Measurements from ENCODE around the gene PLD5. TPM values are rescaled to one million over a fixed set of nuclear protein-coding genes. Genes with fewer than 3 reads are reported as not detected.

The PLD5 gene
- 6.6 TPM for total RNA-seq

DNA sequence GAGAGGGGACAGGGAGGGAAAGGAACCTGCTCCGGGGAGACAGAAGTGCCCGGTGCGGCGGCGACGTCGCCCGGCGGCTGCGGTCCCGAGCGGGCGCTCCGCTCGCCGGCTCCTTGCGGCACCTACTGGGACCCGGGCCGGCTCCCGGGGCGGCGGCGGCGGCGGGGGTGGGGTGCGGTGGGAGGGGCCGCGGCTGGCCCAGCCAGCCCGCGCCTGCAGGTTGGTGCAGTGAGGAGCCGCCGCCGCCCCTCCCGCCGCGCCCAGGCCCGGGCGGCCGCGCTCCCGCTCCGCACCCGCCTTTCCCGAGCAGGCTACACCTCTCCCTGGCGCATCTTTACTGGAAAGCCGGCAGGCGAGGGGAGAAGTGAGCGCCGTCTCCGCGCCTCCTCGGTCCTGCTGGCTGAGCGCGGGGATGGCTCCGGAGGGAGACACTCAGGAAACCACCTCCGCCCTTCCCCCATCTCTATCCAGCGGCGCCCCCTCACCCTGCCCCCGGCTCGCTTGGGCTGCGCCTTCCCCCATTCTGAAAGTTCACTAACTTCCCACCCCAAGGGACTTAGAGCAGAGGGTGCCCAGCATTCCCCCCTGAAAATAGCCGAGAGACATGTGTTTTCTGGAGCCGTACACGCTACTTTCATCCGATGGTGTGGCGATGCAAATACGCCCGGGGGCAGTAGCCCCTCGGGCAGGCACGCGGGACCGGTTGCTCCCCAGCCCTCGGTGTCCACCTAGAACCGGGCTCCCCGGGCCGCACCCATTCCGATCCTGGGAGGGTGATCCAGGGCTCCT, at the start of gene PLD5:
PLD5 (minus strand) TSS at position 127 of the 789 bp plus-strand sequence.
- H3K4me3 ChIP-seq, result peak within 1 kb of the TSS; percentile 56 to 84
- peak in 1 of 2 donors; percentile 69 for DNase-seq (ENCODE audit: low spot score in 2 of 2)
- no peaks in the 10 kb centered on the region for H3K27me3 ChIP-seq
- TF ChIP-seq, protein P1, sequence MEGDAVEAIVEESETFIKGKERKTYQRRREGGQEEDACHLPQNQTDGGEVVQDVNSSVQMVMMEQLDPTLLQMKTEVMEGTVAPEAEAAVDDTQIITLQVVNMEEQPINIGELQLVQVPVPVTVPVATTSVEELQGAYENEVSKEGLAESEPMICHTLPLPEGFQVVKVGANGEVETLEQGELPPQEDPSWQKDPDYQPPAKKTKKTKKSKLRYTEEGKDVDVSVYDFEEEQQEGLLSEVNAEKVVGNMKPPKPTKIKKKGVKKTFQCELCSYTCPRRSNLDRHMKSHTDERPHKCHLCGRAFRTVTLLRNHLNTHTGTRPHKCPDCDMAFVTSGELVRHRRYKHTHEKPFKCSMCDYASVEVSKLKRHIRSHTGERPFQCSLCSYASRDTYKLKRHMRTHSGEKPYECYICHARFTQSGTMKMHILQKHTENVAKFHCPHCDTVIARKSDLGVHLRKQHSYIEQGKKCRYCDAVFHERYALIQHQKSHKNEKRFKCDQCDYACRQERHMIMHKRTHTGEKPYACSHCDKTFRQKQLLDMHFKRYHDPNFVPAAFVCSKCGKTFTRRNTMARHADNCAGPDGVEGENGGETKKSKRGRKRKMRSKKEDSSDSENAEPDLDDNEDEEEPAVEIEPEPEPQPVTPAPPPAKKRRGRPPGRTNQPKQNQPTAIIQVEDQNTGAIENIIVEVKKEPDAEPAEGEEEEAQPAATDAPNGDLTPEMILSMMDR (IDR thresholded peaks at IDR 0.05), result no peak
- intact Hi-C loops (cut with DNase I), result loop anchor here (2.0 kb wide), 2 partner anchors 28 to 58 kb away; no protein-coding TSS in a partner anchor
- H3K9me3 ChIP-seq, result no peaks in the 10 kb centered on the region
- peak within 1 kb of the TSS; percentile 55 to 62 for H3K27ac ChIP-seq
- no peaks in the 10 kb centered on the region for H3K36me3 ChIP-seq
- peaks cover 0 to 3% of the 10 kb centered on the region in 2 donors for H3K4me1 ChIP-seq

DNA sequence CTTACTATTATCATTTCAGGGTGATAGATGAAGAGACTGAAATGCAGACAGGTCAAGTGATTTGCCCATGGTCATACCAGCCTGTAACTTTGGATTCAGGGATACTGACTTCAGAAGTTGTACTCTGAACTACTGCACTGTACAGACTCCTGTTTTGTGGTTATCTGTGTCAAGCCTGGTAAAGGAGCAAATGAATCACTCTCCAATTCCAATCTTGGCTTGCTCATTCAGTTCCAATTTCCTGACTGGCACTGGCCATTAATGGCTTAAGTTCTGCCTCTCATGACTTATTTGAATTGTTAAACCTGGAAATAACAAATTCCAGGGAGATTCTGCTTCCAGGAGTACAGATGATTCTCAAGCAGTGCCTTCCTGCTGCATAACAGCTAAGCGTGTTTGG, 45.4 kb upstream of the PLD5 start:
- Histone ChIP-seq H3K4me3 (no peak overlapping the region), H3K9me3 (no peaks in the 10 kb centered on the region), H3K27ac (no peak overlapping the region), H3K27me3 (no peaks in the 10 kb centered on the region), H3K36me3 (no peaks in the 10 kb centered on the region), H3K4me1 (no peaks in the 10 kb centered on the region)
- intact Hi-C loops (cut with DNase I), result no loop called here
- DNase-seq (ENCODE audit: low spot score in 2 of 2), result no peak
- TF ChIP-seq, protein P1 (IDR thresholded peaks at IDR 0.05), result no peak

- H3K27me3 ChIP-seq, result no peaks in the 10 kb centered on the region
- no peak overlapping the region for H3K27ac ChIP-seq
- H3K4me1 ChIP-seq, result no peaks in the 10 kb centered on the region
- TF ChIP-seq, protein P1 (IDR thresholded peaks at IDR 0.05), result no peak
- H3K9me3 ChIP-seq, result no peaks in the 10 kb centered on the region
- intact Hi-C loops (cut with DNase I), result no loop called here
- no peak for DNase-seq (ENCODE audit: low spot score in 2 of 2)
- H3K36me3 ChIP-seq, result no peaks in the 10 kb centered on the region
- H3K4me3 ChIP-seq, result no peak overlapping the region
Measured at GRCh38 chr1:242568666-242569065, 44.2 kb upstream of the PLD5 start.

DNA sequence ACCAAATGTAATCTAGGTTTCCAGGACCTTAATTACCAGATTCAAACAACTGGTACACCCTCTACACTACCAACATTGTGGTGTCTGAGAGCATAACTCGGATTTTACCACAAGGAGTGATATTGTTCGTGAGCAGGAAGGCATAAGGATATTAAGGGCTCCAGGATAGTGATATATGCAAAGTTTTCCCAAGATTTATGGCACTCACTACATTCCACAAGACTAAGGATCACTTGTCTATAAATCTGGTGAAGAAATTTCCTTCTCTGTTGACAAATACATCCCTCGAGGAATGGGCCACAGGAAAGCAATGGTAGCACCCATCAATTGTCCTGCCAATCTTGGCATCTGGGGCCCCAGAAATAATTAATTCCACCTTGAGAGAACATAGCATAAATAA, 43.1 kb upstream of the PLD5 start:
- no peaks in the 10 kb centered on the region for H3K4me1 ChIP-seq
- no peaks in the 10 kb centered on the region for H3K36me3 ChIP-seq
- H3K9me3 ChIP-seq, result no peaks in the 10 kb centered on the region
- intact Hi-C loops (cut with DNase I), result no loop called here
- no peaks in the 10 kb centered on the region for H3K27me3 ChIP-seq
- TF ChIP-seq, protein P1 (IDR thresholded peaks at IDR 0.05), result no peak
- H3K27ac ChIP-seq, result no peak overlapping the region
- DNase-seq (ENCODE audit: low spot score in 2 of 2), result no peak
- H3K4me3 ChIP-seq, result no peak overlapping the region

DNA sequence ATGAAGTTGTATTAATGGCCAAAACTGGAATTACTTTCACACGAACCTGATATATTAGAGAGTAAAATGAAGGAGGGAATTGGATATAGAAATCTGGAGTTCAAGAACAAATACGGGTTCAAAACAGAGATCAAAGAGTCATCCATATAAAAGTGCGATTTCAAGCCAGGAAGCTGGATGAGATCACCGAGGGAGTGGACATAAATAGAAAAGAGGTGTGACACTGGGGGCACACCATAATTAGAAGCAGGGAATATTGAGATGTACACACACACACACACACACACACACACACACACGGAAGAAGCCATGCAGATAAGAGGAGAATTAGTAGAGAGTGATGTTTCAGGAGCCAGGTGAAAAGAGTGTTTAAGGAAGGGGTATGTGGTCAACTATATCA, 32.3 kb upstream of the PLD5 start:
- no peaks in the 10 kb centered on the region for H3K4me1 ChIP-seq
- intact Hi-C loops (cut with DNase I), result no loop called here

More for the DNA sequence above, 32.3 kb upstream of the PLD5 start:
- Histone ChIP-seq H3K27ac (no peak overlapping the region), H3K27me3 (no peaks in the 10 kb centered on the region), H3K9me3 (peaks cover 0 to 2% of the 10 kb centered on the region in 2 donors), H3K4me3 (no peak overlapping the region), H3K36me3 (no peaks in the 10 kb centered on the region)
- DNase-seq (ENCODE audit: low spot score in 2 of 2), result no peak
- TF ChIP-seq, protein P1 (IDR thresholded peaks at IDR 0.05), result no peak
